IMR-90 (cell line): ENCODE data around the gene UBN1.

Experiments
- MAFK ChIP-seq: IDR thresholded peaks from 2 replicates; pipeline ENCODE4 v1.6.1; 2012; ENCODE audit warnings: low read depth, low read length, improper control_type of control experiment
- POLR2A ChIP-seq: IDR thresholded peaks from 2 replicates; pipeline ENCODE4 v1.6.1; 2012; ENCODE audit warnings: mild to moderate bottlenecking, low read depth, low read length
- RAD21 ChIP-seq: IDR thresholded peaks from 2 replicates; pipeline ENCODE4 v1.6.1; 2012; ENCODE audit warnings: low read length, improper control_type of control experiment
- RFX5 ChIP-seq: IDR thresholded peaks from 2 replicates; pipeline ENCODE4 v1.8.0; 2012; ENCODE audit warnings: low read depth, mild to moderate bottlenecking, low read length, moderate library complexity
- TF ChIP-seq, protein P1 (sequence below): conservative IDR thresholded peaks from 2 replicates; pipeline ENCODE4 v1.5.1; 2012; ENCODE audit warnings: mild to moderate bottlenecking, low read depth, low read length, improper control_type of control experiment

DNA sequence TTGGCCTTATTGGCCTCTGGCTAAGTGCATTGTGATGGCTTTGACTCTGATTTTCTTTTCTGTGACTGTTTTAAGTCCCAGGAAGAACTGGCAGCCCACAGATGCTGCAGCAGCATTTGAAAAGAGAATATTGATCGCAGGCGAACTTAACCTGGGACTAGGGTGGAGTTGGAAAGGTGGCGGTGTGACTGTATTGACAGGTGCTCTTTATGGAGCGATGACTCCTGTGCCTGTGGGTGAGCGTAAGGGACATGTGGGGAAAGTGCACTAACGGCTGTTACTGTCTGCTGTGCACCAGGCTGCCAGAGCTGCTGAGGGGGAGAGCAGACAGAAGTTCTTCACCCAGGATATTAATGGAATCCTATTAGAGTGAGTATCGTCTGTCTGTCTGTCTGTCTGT is 21.3 kb downstream of the UBN1 start:
- TF ChIP-seq MAFK, result no peak
- no peak for TF ChIP-seq RAD21
- TF ChIP-seq, protein P1, sequence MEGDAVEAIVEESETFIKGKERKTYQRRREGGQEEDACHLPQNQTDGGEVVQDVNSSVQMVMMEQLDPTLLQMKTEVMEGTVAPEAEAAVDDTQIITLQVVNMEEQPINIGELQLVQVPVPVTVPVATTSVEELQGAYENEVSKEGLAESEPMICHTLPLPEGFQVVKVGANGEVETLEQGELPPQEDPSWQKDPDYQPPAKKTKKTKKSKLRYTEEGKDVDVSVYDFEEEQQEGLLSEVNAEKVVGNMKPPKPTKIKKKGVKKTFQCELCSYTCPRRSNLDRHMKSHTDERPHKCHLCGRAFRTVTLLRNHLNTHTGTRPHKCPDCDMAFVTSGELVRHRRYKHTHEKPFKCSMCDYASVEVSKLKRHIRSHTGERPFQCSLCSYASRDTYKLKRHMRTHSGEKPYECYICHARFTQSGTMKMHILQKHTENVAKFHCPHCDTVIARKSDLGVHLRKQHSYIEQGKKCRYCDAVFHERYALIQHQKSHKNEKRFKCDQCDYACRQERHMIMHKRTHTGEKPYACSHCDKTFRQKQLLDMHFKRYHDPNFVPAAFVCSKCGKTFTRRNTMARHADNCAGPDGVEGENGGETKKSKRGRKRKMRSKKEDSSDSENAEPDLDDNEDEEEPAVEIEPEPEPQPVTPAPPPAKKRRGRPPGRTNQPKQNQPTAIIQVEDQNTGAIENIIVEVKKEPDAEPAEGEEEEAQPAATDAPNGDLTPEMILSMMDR, result no peak
- TF ChIP-seq POLR2A, result no peak
- TF ChIP-seq RFX5, result no peak
